GM18511 (cell line): ENCODE results near the gene PRODH.
"Not testable (repeated sequence)": the region's sequence is repeated elsewhere in the genome, so short reads cannot be mapped to it uniquely, and the experiment has no call there.

Experiments
- ATAC-seq: cut with Tn5 transposase; IDR thresholded peaks from one replicate; pipeline ENCODE4 v1.9.1; 2021; ENCODE audit warnings: mild to moderate bottlenecking, moderate library complexity; ENCODE audit not compliant: unreplicated experiment

PRODH gene

GRCh38 chr22:18954990-18955571 is 19.0 kb upstream of the PRODH start:
- ATAC-seq, result no peak

DNA sequence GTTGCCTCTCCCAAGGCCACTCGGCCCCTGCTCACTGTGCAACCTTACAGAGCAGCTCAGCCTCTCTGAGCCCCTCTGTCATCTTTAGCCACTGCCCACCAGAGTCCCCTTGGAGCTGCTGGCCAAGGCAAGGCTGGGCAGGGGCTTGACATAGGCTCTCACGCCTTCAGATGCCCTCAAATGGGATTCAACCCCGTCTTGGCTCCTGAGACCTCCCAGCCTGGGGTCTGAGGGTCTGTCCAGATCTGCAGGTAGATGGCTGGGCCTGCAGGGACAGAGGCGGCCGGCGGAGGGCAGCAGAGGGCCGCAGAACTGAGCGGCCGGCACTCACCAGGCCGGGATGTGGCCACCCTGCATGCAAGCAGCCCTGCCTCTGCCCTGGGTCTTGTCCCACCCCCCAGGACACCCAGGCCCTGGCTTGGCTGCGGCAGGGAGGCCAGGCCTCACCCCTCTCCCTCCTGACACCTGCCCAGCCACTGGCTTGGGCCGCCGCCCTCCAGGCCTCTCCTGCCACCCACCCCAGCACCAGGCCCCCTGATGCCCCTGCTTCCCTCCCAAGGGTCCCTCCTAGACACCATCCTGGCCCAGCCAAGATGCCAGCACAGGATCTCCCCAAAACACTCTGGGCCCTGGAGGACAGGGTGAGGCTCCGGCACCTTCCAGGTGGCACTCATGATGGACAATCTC is 18.4 kb upstream of the PRODH start:
- ATAC-seq, result peak; percentile 62

DNA sequence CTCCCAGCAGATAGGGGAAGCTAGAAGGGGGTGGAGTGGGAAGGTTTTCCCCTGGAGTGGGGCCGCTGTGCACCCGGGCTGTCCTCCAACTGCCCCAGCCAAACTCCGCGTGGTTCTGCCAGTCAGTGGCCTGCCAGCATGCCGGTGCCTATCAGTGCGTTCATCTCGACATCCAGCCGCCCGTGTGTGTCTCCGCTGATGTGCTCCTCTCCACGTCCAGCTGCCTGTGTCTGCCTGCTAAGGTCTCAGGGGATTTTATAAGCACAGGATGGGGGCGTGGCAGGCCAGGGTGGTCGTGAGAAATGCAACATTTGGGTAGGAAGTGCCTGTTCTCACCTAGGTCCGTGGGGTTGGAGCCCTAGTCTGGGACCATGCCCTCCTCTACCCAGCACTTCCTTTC is 17.0 kb upstream of the PRODH start:
- not testable (repeated sequence) for ATAC-seq

DNA sequence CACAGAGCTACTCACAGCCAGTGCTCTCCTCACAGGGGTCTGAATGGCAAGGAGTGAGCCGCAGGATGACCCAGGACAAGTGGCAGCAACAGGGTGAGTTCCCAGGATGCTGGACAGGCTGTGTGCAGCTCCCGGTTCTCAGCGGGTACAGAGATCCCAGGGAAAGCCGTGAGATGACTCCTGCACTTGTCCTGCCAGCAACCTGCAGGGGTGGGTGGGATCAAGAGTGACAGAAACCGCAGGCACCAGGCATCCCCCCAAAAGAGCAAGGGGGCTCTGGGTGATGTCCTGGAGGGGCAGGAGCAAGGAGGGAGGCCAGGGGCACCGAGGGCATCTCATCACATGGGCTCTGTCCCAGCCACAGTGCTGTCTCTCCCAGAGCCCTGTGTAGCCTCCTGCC is 15.9 kb upstream of the PRODH start:
- ATAC-seq, result no peak

- no peak for ATAC-seq
Observed at GRCh38 chr22:18950141-18950540, 14.0 kb upstream of the PRODH start.

- ATAC-seq, result no peak
Observed at GRCh38 chr22:18947905-18948304, 11.8 kb upstream of the PRODH start.

GRCh38 chr22:18947105-18947504 is 11.0 kb upstream of the PRODH start:
- not testable (repeated sequence) for ATAC-seq

DNA sequence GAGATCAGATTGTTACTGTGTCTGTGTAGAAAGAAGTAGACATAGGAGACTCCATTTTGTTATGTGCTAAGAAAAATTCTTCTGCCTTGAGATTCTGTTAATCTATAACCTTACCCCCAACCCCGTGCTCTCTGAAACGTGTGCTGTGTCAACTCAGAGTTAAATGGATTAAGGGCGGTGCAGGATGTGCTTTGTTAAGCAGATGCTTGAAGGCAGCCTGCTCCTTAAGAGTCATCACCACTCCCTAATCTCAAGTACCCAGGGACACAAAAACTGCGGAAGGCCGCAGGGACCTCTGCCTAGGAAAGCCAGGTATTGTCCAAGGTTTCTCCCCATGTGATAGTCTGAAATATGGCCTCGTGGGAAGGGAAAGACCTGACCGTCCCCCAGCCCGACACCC is 2.6 kb upstream of the PRODH start:
- ATAC-seq, result not testable (repeated sequence)

DNA sequence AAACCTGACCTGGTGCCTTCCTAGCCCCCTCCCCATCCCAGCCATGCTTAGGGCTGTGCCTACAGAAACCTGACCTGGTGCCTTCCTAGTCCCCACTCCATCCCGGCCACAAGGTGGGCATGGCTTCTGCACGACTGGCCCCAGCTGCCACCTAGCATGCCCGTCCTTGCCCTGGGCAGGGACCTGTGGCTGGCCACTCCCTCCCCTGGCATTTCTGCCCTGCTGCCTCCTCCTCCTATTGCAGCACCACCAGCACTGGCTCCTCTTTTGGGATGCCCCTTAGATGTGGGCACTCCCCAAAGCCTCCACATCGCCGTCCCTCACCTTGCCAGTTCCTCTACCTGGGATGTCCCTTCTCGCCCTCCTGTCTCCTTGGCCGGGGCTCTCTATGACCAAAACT is 1.4 kb downstream of the PRODH start:
- ATAC-seq, result not testable (repeated sequence)

GRCh38 chr22:18933914-18934313 is 2.2 kb downstream of the PRODH start:
- no peak for ATAC-seq

- no peak for ATAC-seq
Observed at GRCh38 chr22:18931905-18932652, 4.0 kb downstream of the PRODH start.

DNA sequence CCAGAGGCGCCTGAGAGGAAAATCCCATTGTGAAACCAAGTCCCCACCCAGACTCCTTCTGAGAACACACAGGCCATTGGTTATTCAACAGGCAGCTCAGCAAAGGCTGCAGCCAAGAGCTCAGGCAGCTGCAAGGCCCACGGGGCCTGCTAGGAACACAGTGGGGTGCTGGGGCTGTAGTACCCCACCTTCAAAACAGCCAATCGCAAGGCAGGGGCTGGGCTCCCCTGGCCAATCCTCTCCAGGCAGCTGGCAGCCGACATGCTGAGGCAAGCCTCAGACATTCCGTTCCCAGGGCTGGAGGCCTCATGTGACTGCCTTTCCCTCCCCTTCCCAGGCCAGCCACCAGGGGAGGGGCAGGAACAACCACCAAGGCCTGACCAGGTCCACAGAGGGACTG is 6.6 kb downstream of the PRODH start:
- ATAC-seq, result no peak

- ATAC-seq, result no peak
Observed at GRCh38 chr22:18927573-18927972, 8.5 kb downstream of the PRODH start.

GRCh38 chr22:18927020-18927419 is 9.1 kb downstream of the PRODH start:
- ATAC-seq, result no peak

GRCh38 chr22:18925368-18926064 is 10.6 kb downstream of the PRODH start:
- ATAC-seq, result no peak

- not testable (repeated sequence) for ATAC-seq
Observed at GRCh38 chr22:18920257-18920902, 15.7 kb downstream of the PRODH start.

DNA sequence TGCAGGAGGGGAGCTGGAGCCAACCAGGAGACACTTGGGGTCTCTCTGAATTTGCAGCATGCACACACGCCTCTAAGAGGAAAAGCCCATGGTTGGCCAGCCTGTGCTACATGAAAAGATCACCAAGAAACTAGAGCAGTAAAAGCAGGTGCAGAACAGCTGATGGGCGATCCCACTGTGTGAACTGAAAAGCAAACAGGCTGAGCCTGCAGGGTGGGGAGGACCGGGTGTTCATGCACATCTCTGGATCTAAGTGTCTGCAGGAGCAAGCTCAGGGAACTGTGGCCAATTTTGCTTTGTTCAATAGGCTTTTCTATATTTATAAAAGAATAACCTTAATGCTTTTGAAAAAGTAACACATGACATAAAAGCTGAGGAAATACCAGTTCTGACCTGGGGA is 18.3 kb downstream of the PRODH start:
- ATAC-seq, result not testable (repeated sequence)

DNA sequence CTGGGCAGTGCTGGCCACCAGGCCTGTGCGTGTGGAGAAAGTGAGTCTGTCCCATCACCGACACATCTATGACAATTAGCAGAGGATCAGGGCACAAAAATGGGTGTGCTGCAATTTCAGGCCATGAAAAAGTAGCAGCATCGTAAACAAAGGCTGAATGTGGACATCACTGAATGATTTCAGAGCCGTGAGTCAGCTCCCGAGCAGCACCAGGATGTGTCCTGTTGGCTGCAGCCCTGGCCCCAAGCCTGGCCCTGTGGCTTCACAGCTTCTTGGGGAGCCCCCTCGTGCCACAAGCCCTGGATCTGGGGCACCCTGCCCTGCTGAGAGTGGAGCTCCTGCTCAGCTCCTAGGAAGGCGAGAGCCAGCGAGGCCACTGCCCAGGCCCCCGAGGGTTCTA is 20.5 kb downstream of the PRODH start:
- not testable (repeated sequence) for ATAC-seq

DNA sequence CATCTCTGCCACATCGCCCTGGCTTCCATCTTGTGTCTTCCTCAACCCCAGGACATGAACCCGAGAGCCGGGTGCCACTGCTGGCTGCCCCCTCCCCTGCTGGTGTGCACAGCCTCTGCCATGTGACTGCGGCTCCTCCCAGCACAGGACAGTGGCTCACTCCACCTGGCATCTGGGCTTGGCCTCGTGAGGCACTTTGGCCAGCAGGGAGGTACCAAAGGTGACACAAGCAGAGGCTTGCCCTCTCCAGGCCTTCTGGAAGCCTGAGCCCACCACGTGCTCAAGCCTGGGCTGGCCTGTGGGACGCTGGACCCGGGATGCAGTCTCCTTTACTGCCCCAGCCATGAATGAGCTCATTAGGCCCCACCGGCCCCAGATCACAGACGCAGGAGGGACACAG is 21.5 kb downstream of the PRODH start:
- not testable (repeated sequence) for ATAC-seq

- ATAC-seq, result not testable (repeated sequence)
Observed at GRCh38 chr22:18912264-18912946, 23.7 kb downstream of the PRODH start.
